Fibroblast of skin of back (primary cell): ENCODE measurements around the gene PAK5. TPM values are rescaled to one million over a fixed set of nuclear protein-coding genes. Genes with fewer than 3 reads are reported as not detected.

ENCODE experiments used
- DNase-seq: peaks from one replicate; pipeline ENCODE4 v3.0.0-alpha.2; 2013
- polyA plus RNA-seq, 2 experiments: library from polyadenylated mRNA; unstranded; fragments of 120-200 nt; gene quantifications; one replicate each; pipeline ENCODE4 v1.2.1, GENCODE V29; 2013; ENCODE audit not compliant: insufficient read length in 2 of 2

Gene PAK5
- polyA plus RNA-seq (2013, experiment 1 of 2; ENCODE audit: insufficient read length) = not detected
- not detected for polyA plus RNA-seq (2013, experiment 2 of 2; ENCODE audit: insufficient read length)

GRCh38 chr20:9838378-9839295, at the start of gene PAK5:
TSS of gene PAK5 (minus strand) at chr20:9839076. CDS start at chr20:9644328, 194,748 bp downstream.
- DNase-seq = peak; percentile 62

- no peak for DNase-seq
These were observed 48.8 kb upstream of the PAK5 start for GRCh38 chr20:9887706-9888105.

- peak; percentile 33 for DNase-seq
These were observed 47.4 kb upstream of the PAK5 start for GRCh38 chr20:9886227-9886626.

- DNase-seq = no peak
These were observed 45.8 kb upstream of the PAK5 start for GRCh38 chr20:9884666-9885065.

- DNase-seq = no peak
These were observed 45.2 kb upstream of the PAK5 start for GRCh38 chr20:9884061-9884460.

- no peak for DNase-seq
These were observed 39.1 kb upstream of the PAK5 start for GRCh38 chr20:9877932-9878495.

GRCh38 chr20:9867196-9867980, 28.5 kb upstream of the PAK5 start:
- no peak for DNase-seq

- no peak for DNase-seq
These were observed 13.7 kb upstream of the PAK5 start for GRCh38 chr20:9852566-9852965.

- DNase-seq = no peak
These were observed 750 bp upstream of the PAK5 start for GRCh38 chr20:9839626-9840025.

- DNase-seq = no peak
These were observed 870 bp downstream of the PAK5 start for GRCh38 chr20:9838035-9838377.

- DNase-seq = no peak
These were observed 1.2 kb downstream of the PAK5 start for GRCh38 chr20:9837634-9838033.

- DNase-seq = no peak
These were observed 3.6 kb downstream of the PAK5 start for GRCh38 chr20:9835302-9835701.

GRCh38 chr20:9831032-9831431, 7.8 kb downstream of the PAK5 start:
- peak; percentile 3 for DNase-seq

GRCh38 chr20:9829835-9830234, 9.0 kb downstream of the PAK5 start:
- DNase-seq = no peak

- DNase-seq = no peak
These were observed 21.2 kb downstream of the PAK5 start for GRCh38 chr20:9817654-9818053.

- DNase-seq = no peak
These were observed 23.2 kb downstream of the PAK5 start for GRCh38 chr20:9815632-9816031.

GRCh38 chr20:9810738-9811137, 28.1 kb downstream of the PAK5 start:
- DNase-seq = no peak

- no peak for DNase-seq
These were observed 29.6 kb downstream of the PAK5 start for GRCh38 chr20:9809271-9809670.

- DNase-seq = no peak
These were observed 30.7 kb downstream of the PAK5 start for GRCh38 chr20:9808166-9808565.

GRCh38 chr20:9807136-9807535, 31.7 kb downstream of the PAK5 start:
- DNase-seq = no peak

- DNase-seq = no peak
These were observed 38.5 kb downstream of the PAK5 start for GRCh38 chr20:9800421-9800820.

GRCh38 chr20:9794831-9795230, 44.0 kb downstream of the PAK5 start:
- no peak for DNase-seq

- DNase-seq = no peak
These were observed 46.2 kb downstream of the PAK5 start for GRCh38 chr20:9792674-9793073.
